Transverse colon (tissue), 4 donors: Measurements from ENCODE around the gene KRTAP10-2.

ENCODE experiments used
- POLR2AphosphoS5 ChIP-seq, 3 donors: sonication (generic); formaldehyde crosslinking; IDR thresholded peaks; one replicate each; pipeline ENCODE4 v1.6.1; 2016; ENCODE audit warnings: antibody characterized with exemption in 3 of 3
- TF ChIP-seq, protein P1 (sequence below), 5 experiments: fragments of 200-600 bp in 3 of 5; fragments of 450-650 bp in 2 of 5; sonication (generic) in 3 of 5; IDR thresholded peaks; 1 replicate in 2 of 5; 2 replicates in 3 of 5; pipeline ENCODE4 v1.5.1; 2016 to 2017; ENCODE audit warnings: antibody characterized with exemption in 5 of 5, inconsistent platforms in 3 of 5, mild to moderate bottlenecking in 2 of 5, moderate library complexity in 1 of 5

DNA sequence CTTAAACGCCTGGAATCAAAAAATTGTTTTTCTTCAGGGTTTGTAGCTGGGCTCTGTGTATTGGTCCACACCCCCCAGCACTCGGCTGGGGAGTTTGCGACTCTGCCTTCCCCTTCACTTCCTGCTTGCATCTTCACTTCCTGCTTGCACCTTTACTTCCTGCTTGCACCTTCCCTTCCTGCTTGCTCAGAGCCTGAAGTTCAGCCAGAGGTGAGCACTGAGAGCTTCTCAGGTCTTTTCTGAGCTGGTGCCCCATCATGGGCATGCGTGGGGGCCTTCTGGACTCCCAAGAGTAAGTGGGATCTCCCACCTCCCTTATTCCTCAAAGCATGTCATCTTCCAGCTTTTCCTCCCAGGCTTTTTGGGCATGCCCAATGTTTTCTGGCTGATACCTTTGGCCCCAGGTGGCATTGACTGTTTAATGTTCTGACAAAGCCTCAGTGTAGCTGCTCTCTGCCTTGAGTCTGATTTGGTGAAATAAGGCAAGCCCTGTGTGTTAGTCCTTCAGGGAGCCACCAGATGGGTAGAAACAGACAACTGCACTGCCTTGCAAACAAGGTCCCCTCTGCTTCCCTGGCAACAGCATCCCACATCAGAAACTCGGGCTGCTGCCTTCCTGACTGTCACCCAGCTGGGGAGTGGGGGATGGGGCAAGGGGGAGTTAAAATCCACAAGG is 3.5 kb downstream of the KRTAP10-2 start:
- TF ChIP-seq POLR2AphosphoS5 (IDR thresholded peaks at IDR 0.05), result no peak
- TF ChIP-seq, protein P1, sequence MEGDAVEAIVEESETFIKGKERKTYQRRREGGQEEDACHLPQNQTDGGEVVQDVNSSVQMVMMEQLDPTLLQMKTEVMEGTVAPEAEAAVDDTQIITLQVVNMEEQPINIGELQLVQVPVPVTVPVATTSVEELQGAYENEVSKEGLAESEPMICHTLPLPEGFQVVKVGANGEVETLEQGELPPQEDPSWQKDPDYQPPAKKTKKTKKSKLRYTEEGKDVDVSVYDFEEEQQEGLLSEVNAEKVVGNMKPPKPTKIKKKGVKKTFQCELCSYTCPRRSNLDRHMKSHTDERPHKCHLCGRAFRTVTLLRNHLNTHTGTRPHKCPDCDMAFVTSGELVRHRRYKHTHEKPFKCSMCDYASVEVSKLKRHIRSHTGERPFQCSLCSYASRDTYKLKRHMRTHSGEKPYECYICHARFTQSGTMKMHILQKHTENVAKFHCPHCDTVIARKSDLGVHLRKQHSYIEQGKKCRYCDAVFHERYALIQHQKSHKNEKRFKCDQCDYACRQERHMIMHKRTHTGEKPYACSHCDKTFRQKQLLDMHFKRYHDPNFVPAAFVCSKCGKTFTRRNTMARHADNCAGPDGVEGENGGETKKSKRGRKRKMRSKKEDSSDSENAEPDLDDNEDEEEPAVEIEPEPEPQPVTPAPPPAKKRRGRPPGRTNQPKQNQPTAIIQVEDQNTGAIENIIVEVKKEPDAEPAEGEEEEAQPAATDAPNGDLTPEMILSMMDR (IDR thresholded peaks at IDR 0.05), result no peak
